ENCODE data around the gene MAP3K7.
A peak's percentile ranks its signal among the peaks of the same experiment; 100 is the strongest.

MAP3K7 gene

GRCh38 chr6:90502381-90502780 is 84.5 kb downstream of the MAP3K7 start:
- Histone ChIP-seq H3K79me2 (ENCODE audit: insufficient read depth, low read length) (no peaks in the 10 kb centered on the region), H3K27me3 (ENCODE audit: insufficient read depth, low read length, poor library complexity) (no peaks in the 10 kb centered on the region), H3K4me3 (ENCODE audit: low read depth in 1 of 2, low read length in 2 of 2) (no peak overlapping the region), H4K20me1 (ENCODE audit: insufficient read depth, low read length) (no peaks in the 10 kb centered on the region), H3K4me2 (ENCODE audit: insufficient read depth, low read length) (no peak overlapping the region), H3K27ac (ENCODE audit: low read length) (no peak overlapping the region), H3K4me1 (ENCODE audit: insufficient read depth, low read length) (0 out of 2 replicates have a peak, but pooled peaks cover 7% of the 10 kb centered on the region), H3K36me3 (ENCODE audit: insufficient read depth, low read length) (no peaks in the 10 kb centered on the region), H3K9me3 (ENCODE audit: insufficient read depth, low read length, severe bottlenecking) (no peaks in the 10 kb centered on the region), H2AFZ (ENCODE audit: low read depth, low read length) (no peak overlapping the region), H3K9ac (ENCODE audit: low read depth, low read length) (no peak overlapping the region)
- TF ChIP-seq CTCF (IDR thresholded peaks at IDR 0.05; ENCODE audit: borderline replicate concordance, extremely low read depth, low read length, poor library complexity, severe bottlenecking) = no peak
- TF ChIP-seq EZH2 (IDR thresholded peaks at IDR 0.05; ENCODE audit: borderline replicate concordance, low read depth, low read length, severe bottlenecking) = no peak
- ATAC-seq (ENCODE audit: insufficient read depth, low read depth) = no peak
- DNase-seq = no peak

GRCh38 chr6:90500458-90500857 is 86.4 kb downstream of the MAP3K7 start:
- Histone ChIP-seq H3K79me2 (ENCODE audit: insufficient read depth, low read length) (no peaks in the 10 kb centered on the region), H3K9me3 (ENCODE audit: insufficient read depth, low read length, severe bottlenecking) (no peaks in the 10 kb centered on the region), H3K27ac (ENCODE audit: low read length) (no peak overlapping the region), H3K4me1 (ENCODE audit: insufficient read depth, low read length) (0 out of 2 replicates have a peak, but pooled peaks cover 7% of the 10 kb centered on the region), H3K4me3 (ENCODE audit: low read depth in 1 of 2, low read length in 2 of 2) (no peak overlapping the region), H2AFZ (ENCODE audit: low read depth, low read length) (no peak overlapping the region), H4K20me1 (ENCODE audit: insufficient read depth, low read length) (no peaks in the 10 kb centered on the region), H3K27me3 (ENCODE audit: insufficient read depth, low read length, poor library complexity) (no peaks in the 10 kb centered on the region), H3K9ac (ENCODE audit: low read depth, low read length) (no peak overlapping the region), H3K36me3 (ENCODE audit: insufficient read depth, low read length) (no peaks in the 10 kb centered on the region), H3K4me2 (ENCODE audit: insufficient read depth, low read length) (no peak overlapping the region)
- ATAC-seq (ENCODE audit: insufficient read depth, low read depth) = no peak
- TF ChIP-seq CTCF (IDR thresholded peaks at IDR 0.05; ENCODE audit: borderline replicate concordance, extremely low read depth, low read length, poor library complexity, severe bottlenecking) = no peak
- no peak for TF ChIP-seq EZH2 (IDR thresholded peaks at IDR 0.05; ENCODE audit: borderline replicate concordance, low read depth, low read length, severe bottlenecking)
- DNase-seq = no peak

- H3K4me2 ChIP-seq (ENCODE audit: insufficient read depth, low read length) = no peak overlapping the region
- H3K4me1 ChIP-seq (ENCODE audit: insufficient read depth, low read length) = no peaks in the 10 kb centered on the region
- peak; percentile 39; the same call in 1 of the 3 replicates for ATAC-seq (ENCODE audit: insufficient read depth, low read depth)
- H3K27ac ChIP-seq (ENCODE audit: low read length) = no peak overlapping the region
- no peaks in the 10 kb centered on the region for H4K20me1 ChIP-seq (ENCODE audit: insufficient read depth, low read length)
- H3K9ac ChIP-seq (ENCODE audit: low read depth, low read length) = no peak overlapping the region
- H3K27me3 ChIP-seq (ENCODE audit: insufficient read depth, low read length, poor library complexity) = no peaks in the 10 kb centered on the region
- no peak for TF ChIP-seq EZH2 (IDR thresholded peaks at IDR 0.05; ENCODE audit: borderline replicate concordance, low read depth, low read length, severe bottlenecking)
- peak; percentile 47 for TF ChIP-seq CTCF (IDR thresholded peaks at IDR 0.05; ENCODE audit: borderline replicate concordance, extremely low read depth, low read length, poor library complexity, severe bottlenecking)
- no peak overlapping the region for H3K4me3 ChIP-seq (ENCODE audit: low read depth in 1 of 2, low read length in 2 of 2)
- H3K79me2 ChIP-seq (ENCODE audit: insufficient read depth, low read length) = no peaks in the 10 kb centered on the region
- no peak overlapping the region for H2AFZ ChIP-seq (ENCODE audit: low read depth, low read length)
- no peaks in the 10 kb centered on the region for H3K36me3 ChIP-seq (ENCODE audit: insufficient read depth, low read length)
- no peak for DNase-seq
- no peaks in the 10 kb centered on the region for H3K9me3 ChIP-seq (ENCODE audit: insufficient read depth, low read length, severe bottlenecking)
Observed at GRCh38 chr6:90497411-90497810, 89.5 kb downstream of the MAP3K7 start.

Data from DND-41 (cell line).